ENCODE measurements around the gene MYT1. TPM values are rescaled to one million over a fixed set of nuclear protein-coding genes. Genes with fewer than 3 reads are reported as not detected.

MYT1 gene
- total RNA-seq, 1 experiment from 2014 or later, result 7.1 TPM

GRCh38 chr20:64237316-64237715 is 73.1 kb downstream of the MYT1 start:
- ChIA-PET POLR2A (no interaction called here), RAD21 (ENCODE audit: low non-redundant PET in 1 of 2, low total read pairs in 2 of 2, uncharacterized antibody in 2 of 2, unreplicated experiment in 2 of 2) (no interaction called here), CTCF (no interaction called here)
- H3K9me3 ChIP-seq (ENCODE audit: control insufficient read depth in 1 of 2, insufficient read depth in 1 of 2, low read depth in 1 of 2, low read length in 2 of 2), result no peaks in the 10 kb centered on the region
- no peak overlapping the region for H3K4me2 ChIP-seq (ENCODE audit: low read length)
- BruUV-seq (replicated peaks), result no TSS peak
- H3K4me1 ChIP-seq (ENCODE audit: control insufficient read depth in 1 of 2, insufficient read depth in 2 of 2, low read length in 2 of 2), result peaks cover 0 to 4% of the 10 kb centered on the region in 2 experiments; a peak in 1 of 4 replicates
- H3K9me2 ChIP-seq (ENCODE audit: insufficient read depth), result no peaks in the 10 kb centered on the region
- no peak overlapping the region for H3K9ac ChIP-seq (ENCODE audit: low read length)
- no peak overlapping the region for H3K27ac ChIP-seq (ENCODE audit: low read depth, low read length)
- no peaks in the 10 kb centered on the region for H3K79me2 ChIP-seq (ENCODE audit: insufficient read depth, low read length)
- no peaks in the 10 kb centered on the region for H3K27me3 ChIP-seq (ENCODE audit: insufficient read depth, low read length)
- H4K20me1 ChIP-seq (ENCODE audit: insufficient read depth), result no peaks in the 10 kb centered on the region
- ATAC-seq, result no peak
- no peaks in the 10 kb centered on the region for H3K36me3 ChIP-seq (ENCODE audit: control insufficient read depth in 1 of 2, insufficient read depth in 2 of 2, low read length in 2 of 2)
- H3K4me3 ChIP-seq (replicated peaks in 1 of 2; ENCODE audit: low read depth in 1 of 2, low read length in 2 of 2), result no peak overlapping the region
- intact Hi-C loops (cut with micrococcal nuclease), result no loop called here
- TF ChIP-seq ZBTB33 (IDR thresholded peaks at IDR 0.05; ENCODE audit: extremely low read depth, insufficient replicate concordance, low read length) (no peak), SRF (IDR thresholded peaks at IDR 0.05; ENCODE audit: low read depth) (no peak), CTCF (IDR thresholded peaks at IDR 0.05 in 2 of 3, conservative IDR thresholded peaks at IDR 0.05 in 1 of 3; ENCODE audit: borderline replicate concordance in 1 of 3, insufficient read depth in 1 of 3, low read depth in 2 of 3, low read length in 2 of 3) (no peak), CEBPB (IDR thresholded peaks at IDR 0.05; ENCODE audit: low read depth) (no peak), CBX3 (IDR thresholded peaks at IDR 0.05; ENCODE audit: low read depth) (no peak), ATF3 (IDR thresholded peaks at IDR 0.05) (no peak), FOSL1 (IDR thresholded peaks at IDR 0.05; ENCODE audit: low read depth) (no peak)
- H2AFZ ChIP-seq (ENCODE audit: low read depth, low read length, poor library complexity, severe bottlenecking), result no peak overlapping the region
- no peak for DNase-seq (ENCODE audit: low read depth, low spot score)

Measured in HCT116 (cell line).